Stomach (tissue), 4 donors: Measurements from ENCODE around the gene MAP3K14.

Experiments
- EP300 ChIP-seq: sonication (generic); formaldehyde crosslinking; IDR thresholded peaks from one replicate; pipeline ENCODE4 v1.6.1; 2017; ENCODE audit warnings: antibody characterized with exemption
- POLR2A ChIP-seq, 4 donors: fragments of 450-650 bp; IDR thresholded peaks; one replicate each; pipeline ENCODE4 v1.6.1; 2016; ENCODE audit warnings: antibody characterized with exemption in 4 of 4, control low read depth in 2 of 4, mild to moderate bottlenecking in 1 of 4, moderate library complexity in 1 of 4
- POLR2AphosphoS5 ChIP-seq, 3 donors: sonication (generic); formaldehyde crosslinking; IDR thresholded peaks; one replicate each; pipeline ENCODE4 v1.6.1; 2016; ENCODE audit warnings: antibody characterized with exemption in 3 of 3
- TF ChIP-seq, protein P1 (sequence below), 7 experiments: fragments of 450-650 bp in 4 of 7; fragments of 200-600 bp in 3 of 7; sonication (generic) in 3 of 7; IDR thresholded peaks; one replicate each; pipeline ENCODE4 v1.5.1; 2016 to 2019; ENCODE audit warnings: antibody characterized with exemption in 7 of 7, control low read depth in 2 of 7, mild to moderate bottlenecking in 1 of 7

DNA sequence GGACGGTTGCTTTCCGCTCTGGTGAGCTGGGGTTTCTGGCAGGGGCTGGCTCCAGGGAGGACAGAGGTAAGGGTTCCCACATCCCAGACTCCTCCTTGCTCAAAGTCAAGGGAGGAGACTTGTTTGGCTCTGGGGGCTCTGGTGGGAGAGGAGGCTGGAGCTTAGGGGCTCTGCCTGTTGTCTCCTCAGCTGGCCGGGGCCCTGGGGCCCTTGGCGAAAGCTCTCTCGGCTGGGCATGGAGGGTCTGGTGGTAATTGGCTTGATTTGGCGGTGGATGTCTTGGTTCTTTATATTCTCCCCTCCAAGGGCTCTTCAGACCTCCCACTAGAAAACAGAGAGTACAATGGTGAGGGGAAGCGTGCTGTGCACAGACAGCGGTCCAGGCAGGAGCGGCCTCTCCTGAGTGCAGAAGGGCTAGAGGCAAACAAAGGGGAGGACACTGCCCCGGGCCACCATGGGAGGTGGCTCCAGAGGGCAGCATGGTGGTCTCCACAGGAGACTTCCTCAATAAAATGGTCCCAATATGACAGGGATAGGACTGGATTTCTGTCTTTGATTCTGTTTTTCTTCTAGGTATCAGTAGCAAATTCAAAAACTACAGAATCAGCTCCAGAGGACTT, 49.3 kb downstream of the MAP3K14 start:
- TF ChIP-seq, protein P1, sequence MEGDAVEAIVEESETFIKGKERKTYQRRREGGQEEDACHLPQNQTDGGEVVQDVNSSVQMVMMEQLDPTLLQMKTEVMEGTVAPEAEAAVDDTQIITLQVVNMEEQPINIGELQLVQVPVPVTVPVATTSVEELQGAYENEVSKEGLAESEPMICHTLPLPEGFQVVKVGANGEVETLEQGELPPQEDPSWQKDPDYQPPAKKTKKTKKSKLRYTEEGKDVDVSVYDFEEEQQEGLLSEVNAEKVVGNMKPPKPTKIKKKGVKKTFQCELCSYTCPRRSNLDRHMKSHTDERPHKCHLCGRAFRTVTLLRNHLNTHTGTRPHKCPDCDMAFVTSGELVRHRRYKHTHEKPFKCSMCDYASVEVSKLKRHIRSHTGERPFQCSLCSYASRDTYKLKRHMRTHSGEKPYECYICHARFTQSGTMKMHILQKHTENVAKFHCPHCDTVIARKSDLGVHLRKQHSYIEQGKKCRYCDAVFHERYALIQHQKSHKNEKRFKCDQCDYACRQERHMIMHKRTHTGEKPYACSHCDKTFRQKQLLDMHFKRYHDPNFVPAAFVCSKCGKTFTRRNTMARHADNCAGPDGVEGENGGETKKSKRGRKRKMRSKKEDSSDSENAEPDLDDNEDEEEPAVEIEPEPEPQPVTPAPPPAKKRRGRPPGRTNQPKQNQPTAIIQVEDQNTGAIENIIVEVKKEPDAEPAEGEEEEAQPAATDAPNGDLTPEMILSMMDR (IDR thresholded peaks at IDR 0.05) = no peak
- TF ChIP-seq EP300 (no peak), POLR2A (IDR thresholded peaks at IDR 0.05) (no peak), POLR2AphosphoS5 (IDR thresholded peaks at IDR 0.05) (no peak)
